ENCODE results near the gene TEN1. TPM values are rescaled to one million over a fixed set of nuclear protein-coding genes. Genes with fewer than 3 reads are reported as not detected.

Gene TEN1
- total RNA-seq, 1 donor from 2014 or later: 22.2 TPM

DNA sequence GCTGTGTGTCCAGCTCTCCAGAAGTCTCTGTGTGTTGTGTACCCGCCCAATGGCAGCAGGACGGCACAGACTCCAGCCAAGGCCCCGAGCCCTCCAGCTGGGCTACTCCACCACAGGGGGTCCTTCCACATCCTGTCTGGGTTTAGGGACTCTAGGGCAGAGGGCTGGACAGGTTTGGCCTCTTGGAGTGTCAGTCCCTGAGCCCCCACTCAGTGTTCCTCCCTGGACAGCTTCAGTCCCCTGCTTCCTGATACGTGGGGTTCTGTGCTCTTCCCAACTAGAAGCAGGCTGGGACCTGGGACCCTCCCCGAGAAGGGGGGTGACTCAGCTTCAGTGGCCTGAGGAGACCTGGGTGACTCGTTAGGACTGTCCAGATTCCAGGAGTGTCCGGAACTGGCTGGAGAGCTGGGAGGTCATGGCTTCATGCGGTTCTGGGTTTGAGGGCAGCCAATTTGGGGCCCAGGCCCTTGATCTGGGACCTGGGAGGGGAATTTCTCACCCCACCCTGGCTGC lies 25.8 kb downstream of the TEN1 start:
- Mint-ChIP-seq H3K27ac (ENCODE audit: unreplicated experiment) (no peak overlapping the region), H3K4me1 (ENCODE audit: low read depth) (peaks cover 7% of the 10 kb centered on the region), H3K9me3 (ENCODE audit: low read depth) (no peaks in the 10 kb centered on the region), H3K27me3 (ENCODE audit: low read depth) (peaks cover 1% of the 10 kb centered on the region), H3K36me3 (ENCODE audit: low read depth) (peaks cover 6% of the 10 kb centered on the region), H3K4me3 (ENCODE audit: unreplicated experiment) (no peak overlapping the region)
- no peak for DNase-seq (ENCODE audit: low spot score)
- TF ChIP-seq, protein P1, sequence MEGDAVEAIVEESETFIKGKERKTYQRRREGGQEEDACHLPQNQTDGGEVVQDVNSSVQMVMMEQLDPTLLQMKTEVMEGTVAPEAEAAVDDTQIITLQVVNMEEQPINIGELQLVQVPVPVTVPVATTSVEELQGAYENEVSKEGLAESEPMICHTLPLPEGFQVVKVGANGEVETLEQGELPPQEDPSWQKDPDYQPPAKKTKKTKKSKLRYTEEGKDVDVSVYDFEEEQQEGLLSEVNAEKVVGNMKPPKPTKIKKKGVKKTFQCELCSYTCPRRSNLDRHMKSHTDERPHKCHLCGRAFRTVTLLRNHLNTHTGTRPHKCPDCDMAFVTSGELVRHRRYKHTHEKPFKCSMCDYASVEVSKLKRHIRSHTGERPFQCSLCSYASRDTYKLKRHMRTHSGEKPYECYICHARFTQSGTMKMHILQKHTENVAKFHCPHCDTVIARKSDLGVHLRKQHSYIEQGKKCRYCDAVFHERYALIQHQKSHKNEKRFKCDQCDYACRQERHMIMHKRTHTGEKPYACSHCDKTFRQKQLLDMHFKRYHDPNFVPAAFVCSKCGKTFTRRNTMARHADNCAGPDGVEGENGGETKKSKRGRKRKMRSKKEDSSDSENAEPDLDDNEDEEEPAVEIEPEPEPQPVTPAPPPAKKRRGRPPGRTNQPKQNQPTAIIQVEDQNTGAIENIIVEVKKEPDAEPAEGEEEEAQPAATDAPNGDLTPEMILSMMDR (IDR thresholded peaks at IDR 0.05): no peak

DNA sequence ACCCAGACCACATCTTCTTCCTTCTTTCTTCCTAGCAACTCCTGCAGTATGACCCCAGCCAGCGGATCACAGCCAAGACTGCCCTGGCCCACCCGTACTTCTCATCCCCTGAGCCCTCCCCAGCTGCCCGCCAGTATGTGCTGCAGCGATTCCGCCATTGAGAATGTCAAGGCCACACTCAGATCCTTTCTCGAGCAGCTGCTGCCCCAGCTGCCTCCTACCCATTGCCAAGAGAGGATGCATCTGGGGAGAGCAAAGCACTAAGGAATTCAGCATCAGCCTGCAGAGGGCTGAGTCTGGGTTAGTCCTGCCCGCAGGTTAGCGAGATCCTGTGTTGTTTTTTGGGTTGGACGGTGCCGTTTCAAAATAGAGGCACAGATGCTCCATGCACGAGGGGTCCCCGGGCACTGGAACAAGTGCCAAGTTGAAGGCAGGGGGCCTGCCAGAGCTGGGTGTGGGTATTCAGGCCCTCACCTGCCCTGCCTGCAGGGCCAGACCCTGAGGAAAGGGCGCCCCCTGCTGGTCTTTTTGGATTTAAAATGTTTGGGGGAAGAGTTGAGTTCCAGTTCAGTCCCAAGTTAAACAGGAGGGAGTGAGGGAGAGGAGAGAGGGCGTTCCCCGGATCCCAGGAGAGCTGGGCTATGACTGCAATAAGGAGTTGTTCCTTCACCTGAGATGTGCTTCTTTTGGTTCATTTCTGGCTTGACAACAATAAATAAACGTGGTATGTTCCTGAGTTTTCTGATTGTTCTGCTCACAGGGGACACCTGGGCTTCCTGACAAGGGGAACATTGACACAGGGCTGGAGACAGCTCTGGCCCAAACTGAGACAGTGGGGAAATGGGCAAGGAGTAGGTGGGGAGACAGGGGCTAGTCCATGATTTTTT lies 26.5 kb downstream of the TEN1 start:
- Mint-ChIP-seq H3K36me3 (ENCODE audit: low read depth) (peaks cover 6% of the 10 kb centered on the region), H3K4me3 (ENCODE audit: unreplicated experiment) (no peak overlapping the region), H3K27ac (ENCODE audit: unreplicated experiment) (no peak overlapping the region), H3K9me3 (ENCODE audit: low read depth) (no peaks in the 10 kb centered on the region), H3K4me1 (ENCODE audit: low read depth) (peaks cover 7% of the 10 kb centered on the region), H3K27me3 (ENCODE audit: low read depth) (peaks cover 1% of the 10 kb centered on the region)
- no peak for DNase-seq (ENCODE audit: low spot score)
- TF ChIP-seq, protein P1 (IDR thresholded peaks at IDR 0.05): peak; percentile 92

DNA sequence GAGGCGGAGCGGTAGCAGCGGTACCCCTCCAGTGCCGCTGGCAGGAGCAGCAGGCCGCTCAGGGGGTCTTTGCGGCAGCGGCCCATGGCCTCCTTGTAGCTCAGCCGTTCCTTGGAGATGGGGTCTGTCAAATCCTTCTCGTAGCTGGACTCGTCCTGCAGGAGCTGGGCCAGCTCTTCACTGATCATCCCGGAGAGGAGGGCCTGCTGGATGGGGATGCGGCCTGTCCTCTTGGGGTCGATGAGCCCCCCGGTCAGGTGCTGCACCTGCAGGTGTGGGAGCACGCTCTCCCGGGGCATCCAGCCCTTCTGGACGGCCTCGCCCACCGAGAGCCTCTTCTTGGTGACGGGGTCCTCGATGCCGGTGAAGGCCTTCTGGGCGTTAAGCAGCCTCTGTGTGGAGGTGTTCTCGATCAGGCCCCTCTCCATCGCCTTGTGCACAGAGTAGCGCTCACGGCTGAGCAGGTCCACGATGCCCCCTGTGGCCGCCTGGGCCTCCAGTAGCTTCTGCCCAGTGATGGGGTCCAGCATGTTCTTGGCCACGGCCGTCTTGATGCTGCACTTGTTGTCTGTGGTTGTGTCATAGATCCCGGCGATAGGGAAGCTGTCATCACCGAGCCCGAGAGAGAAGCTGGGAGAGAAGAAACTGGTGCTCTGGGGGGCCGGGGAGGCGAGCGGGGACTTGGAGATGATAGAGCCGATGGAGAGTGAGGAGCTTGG lies 28.2 kb downstream of the TEN1 start:
- no peaks in the 10 kb centered on the region for H3K9me3 Mint-ChIP-seq (ENCODE audit: low read depth)
- H3K4me3 Mint-ChIP-seq (ENCODE audit: unreplicated experiment): no peak overlapping the region
- peaks cover 4% of the 10 kb centered on the region for H3K36me3 Mint-ChIP-seq (ENCODE audit: low read depth)
- peaks cover 1% of the 10 kb centered on the region for H3K27me3 Mint-ChIP-seq (ENCODE audit: low read depth)
- no peak for DNase-seq (ENCODE audit: low spot score)
- TF ChIP-seq, protein P1 (IDR thresholded peaks at IDR 0.05): no peak
- H3K27ac Mint-ChIP-seq (ENCODE audit: unreplicated experiment): no peak overlapping the region
- H3K4me1 Mint-ChIP-seq (ENCODE audit: low read depth): peaks cover 7% of the 10 kb centered on the region

DNA sequence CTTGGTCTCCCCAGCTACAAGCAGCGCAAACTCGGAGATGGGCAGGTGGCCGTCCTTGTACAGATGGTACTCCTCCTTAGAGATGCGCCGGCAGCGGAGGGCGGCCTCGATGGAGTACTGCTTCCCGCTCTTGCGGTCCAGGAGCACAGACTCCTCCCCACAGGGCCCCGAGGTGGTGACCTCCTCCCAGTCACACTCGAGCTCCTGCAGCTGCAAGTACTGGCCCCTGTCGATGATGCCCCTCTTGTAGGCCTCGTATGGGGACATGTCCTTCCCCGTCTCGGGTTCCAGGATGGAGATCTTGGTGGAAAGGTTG lies 28.8 kb downstream of the TEN1 start:
- Mint-ChIP-seq H3K27me3 (ENCODE audit: low read depth) (peaks cover 1% of the 10 kb centered on the region), H3K9me3 (ENCODE audit: low read depth) (no peaks in the 10 kb centered on the region), H3K27ac (ENCODE audit: unreplicated experiment) (no peak overlapping the region), H3K4me1 (ENCODE audit: low read depth) (peaks cover 7% of the 10 kb centered on the region), H3K4me3 (ENCODE audit: unreplicated experiment) (no peak overlapping the region), H3K36me3 (ENCODE audit: low read depth) (peaks cover 3% of the 10 kb centered on the region)
- TF ChIP-seq, protein P1 (IDR thresholded peaks at IDR 0.05): no peak
- DNase-seq (ENCODE audit: low spot score): no peak

DNA sequence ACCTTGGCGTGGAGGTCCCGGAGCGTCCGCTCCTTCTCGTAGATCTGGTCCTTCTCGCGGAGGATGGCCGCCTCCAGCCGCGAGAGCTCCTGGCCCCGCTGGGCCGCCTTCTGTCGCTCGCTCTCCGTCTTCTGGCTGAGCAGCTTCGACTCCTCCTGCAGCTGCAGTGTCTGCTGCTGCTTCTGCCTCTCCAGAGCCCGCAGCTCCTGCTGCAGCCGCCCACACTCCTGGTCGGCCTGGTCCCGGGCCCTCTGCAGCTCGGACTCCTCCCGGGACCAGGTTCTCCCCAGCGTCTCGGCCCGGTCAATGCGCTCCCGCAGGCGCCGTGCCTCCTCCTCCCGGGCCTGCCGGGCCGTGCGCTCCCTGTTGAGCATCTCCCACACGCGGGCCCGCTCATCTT lies 29.2 kb downstream of the TEN1 start:
- H3K4me1 Mint-ChIP-seq (ENCODE audit: low read depth): peaks cover 7% of the 10 kb centered on the region
- peaks cover 1% of the 10 kb centered on the region for H3K27me3 Mint-ChIP-seq (ENCODE audit: low read depth)
- no peak for DNase-seq (ENCODE audit: low spot score)
- peaks cover 3% of the 10 kb centered on the region for H3K36me3 Mint-ChIP-seq (ENCODE audit: low read depth)
- TF ChIP-seq, protein P1 (IDR thresholded peaks at IDR 0.05): no peak
- no peak overlapping the region for H3K4me3 Mint-ChIP-seq (ENCODE audit: unreplicated experiment)
- H3K27ac Mint-ChIP-seq (ENCODE audit: unreplicated experiment): no peak overlapping the region
- no peaks in the 10 kb centered on the region for H3K9me3 Mint-ChIP-seq (ENCODE audit: low read depth)
